Activated CD4-positive, alpha-beta T cell treated with anti-CD3 and anti-CD28 coated beads, Interleukin-2, amount 50 U/mL, for 16 hours (primary cell): Measurements from ENCODE around the gene UMOD.

Source experiments
- DNase-seq: peaks from one replicate; pipeline ENCODE4 v3.0.0-alpha.2; 2020

The UMOD gene

GRCh38 chr16:20352615-20353014 is at the start of gene UMOD:
Gene UMOD, minus strand, starts transcription at chr16:20352715. Its CDS starts 1,978 bp downstream, at chr16:20350737.
- no peak for DNase-seq

GRCh38 chr16:20401475-20402016 is 49.0 kb upstream of the UMOD start:
- DNase-seq, result no peak

- no peak for DNase-seq
Measured at GRCh38 chr16:20401066-20401465, 48.6 kb upstream of the UMOD start.

DNA sequence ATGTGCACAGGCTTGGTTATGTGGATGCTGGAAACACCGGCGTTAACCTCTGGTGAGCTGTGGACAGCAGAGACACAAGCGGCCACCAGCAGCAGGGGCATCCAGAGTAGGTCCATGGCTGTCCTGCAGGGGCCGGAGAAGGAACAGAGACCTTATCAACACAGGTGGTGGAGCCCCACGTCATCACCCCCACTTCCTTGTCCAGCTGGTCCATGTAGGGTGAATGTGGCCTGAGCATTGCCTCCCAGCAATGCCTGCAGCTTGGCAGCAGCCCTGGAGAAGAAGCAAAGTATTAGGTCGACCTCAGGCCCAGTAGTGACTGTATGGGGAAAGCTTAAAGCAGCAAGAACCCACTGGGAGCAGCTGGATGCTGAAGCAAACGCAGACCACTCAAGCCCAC is 46.7 kb upstream of the UMOD start:
- no peak for DNase-seq

GRCh38 chr16:20398603-20399002 is 46.1 kb upstream of the UMOD start:
- no peak for DNase-seq

DNA sequence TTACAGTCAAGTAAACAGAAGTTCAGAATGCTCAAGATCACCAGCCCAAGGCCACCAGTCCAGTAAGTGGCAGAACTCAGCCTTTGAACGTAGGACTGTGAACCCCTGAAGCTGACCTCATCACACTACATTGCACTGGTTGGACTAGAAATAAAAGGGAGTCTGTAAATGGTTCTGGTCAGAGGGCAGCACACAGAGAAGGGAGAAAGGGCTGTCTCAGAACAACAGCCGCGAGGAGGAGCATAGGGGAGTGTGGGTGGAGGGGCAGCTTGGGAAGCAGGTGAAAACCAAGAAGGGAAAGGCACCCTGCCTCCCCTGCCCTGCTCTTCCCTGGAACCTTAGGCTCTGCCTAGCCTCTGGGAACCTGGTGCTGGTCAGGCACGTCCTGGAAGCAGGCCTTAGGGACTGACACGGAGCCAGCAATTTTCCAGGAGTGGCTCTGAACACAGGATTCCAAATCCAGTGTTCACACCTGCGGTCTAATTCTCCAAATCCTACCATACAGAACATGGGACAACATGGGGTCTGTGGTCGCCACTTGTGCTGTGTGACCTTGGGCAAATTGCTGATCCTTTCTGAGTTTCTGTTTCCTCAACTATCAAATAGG is 45.1 kb upstream of the UMOD start:
- DNase-seq, result no peak

DNA sequence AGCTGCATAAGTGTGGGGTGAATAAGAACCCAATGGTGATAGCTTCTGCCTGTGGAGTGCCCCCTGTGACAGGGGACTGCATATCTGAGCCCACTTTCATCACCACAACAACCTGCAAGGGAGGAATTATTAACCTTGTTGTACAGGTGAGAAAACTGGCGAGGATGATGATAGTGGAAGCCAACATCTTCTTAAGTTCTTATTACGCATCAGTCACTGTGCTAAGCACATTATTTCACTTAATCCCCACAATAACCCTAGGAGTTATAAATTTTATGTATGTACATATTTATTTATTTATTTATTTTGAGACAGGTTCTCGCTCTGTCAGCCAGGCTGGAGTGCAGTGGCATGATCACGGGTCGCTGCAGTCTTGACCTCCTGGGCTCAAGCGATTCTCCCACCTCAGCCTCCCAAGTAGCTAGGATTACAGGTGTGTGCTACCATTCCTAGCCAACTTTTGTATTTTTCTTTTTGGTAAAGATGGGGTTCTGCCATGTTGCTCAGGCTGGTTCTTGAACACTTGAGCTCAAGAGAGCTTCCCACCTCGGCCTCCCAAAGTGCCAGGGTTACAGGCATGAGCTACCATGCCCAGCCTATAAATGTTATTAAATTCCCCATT is 44.4 kb upstream of the UMOD start:
- no peak for DNase-seq

DNA sequence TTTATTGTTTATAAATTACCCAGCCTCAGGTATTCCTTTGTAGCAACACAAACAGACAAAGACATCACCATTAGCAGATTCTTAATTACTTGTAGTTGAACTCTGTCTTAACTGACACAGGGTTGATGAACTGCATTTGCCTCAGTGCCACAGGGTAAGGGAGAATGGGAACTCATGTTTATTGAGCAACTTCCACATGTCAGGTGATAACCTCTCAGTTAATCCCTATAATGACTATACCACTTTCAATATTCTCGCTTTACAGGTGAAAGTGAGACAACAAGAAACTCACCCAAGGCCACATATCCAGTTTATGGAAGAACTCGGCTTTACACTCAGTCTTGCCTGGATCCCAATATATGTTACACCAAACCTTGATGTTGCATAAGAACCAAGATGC is 43.4 kb upstream of the UMOD start:
- no peak for DNase-seq

- no peak for DNase-seq
Measured at GRCh38 chr16:20393801-20394577, 41.5 kb upstream of the UMOD start.

- DNase-seq, result no peak
Measured at GRCh38 chr16:20391045-20391444, 38.5 kb upstream of the UMOD start.

- no peak for DNase-seq
Measured at GRCh38 chr16:20388854-20389253, 36.3 kb upstream of the UMOD start.

DNA sequence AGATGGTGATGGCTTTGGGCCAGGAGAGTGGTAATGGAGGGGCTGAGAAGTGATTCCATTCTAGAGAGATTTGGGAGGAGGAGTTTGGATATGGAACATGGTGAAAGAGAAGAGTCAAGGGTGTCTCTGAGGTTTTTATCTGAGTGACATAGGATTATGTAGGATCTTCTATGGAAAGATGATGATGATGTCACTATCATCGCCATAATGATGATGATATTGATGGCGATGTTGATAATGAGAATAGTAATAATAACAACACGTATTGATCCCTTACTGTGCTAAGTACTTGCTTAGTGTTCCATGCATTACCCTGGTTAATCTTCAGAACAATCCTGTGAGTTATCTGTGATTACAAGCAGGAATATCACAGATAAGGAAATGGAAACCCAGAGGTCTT is 35.5 kb upstream of the UMOD start:
- no peak for DNase-seq

- peak; percentile 54 for DNase-seq
Measured at GRCh38 chr16:20385844-20386832, 33.6 kb upstream of the UMOD start.

- peak; percentile 76 for DNase-seq
Measured at GRCh38 chr16:20383106-20384029, 30.9 kb upstream of the UMOD start.

- no peak for DNase-seq
Measured at GRCh38 chr16:20382202-20382948, 29.9 kb upstream of the UMOD start.

- DNase-seq, result no peak
Measured at GRCh38 chr16:20380782-20381181, 28.3 kb upstream of the UMOD start.

DNA sequence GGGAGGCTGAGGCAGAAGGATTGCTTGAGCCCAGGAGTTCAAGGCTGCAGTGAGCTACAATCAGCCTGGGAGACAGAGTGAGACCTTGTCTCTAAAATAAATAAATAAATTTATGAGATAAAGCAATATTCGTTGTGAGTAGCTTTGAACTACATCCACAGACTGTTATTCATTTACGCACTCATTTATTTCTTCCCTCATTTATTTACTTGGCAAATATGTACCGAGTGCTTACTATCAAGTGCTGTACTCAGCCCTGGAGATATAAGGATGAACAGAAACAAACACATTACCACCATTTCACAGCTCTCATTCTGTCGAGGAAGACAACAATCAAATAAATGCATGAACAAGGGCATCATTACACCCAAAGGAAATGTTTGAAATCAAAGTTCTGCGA is 24.7 kb upstream of the UMOD start:
- no peak for DNase-seq

DNA sequence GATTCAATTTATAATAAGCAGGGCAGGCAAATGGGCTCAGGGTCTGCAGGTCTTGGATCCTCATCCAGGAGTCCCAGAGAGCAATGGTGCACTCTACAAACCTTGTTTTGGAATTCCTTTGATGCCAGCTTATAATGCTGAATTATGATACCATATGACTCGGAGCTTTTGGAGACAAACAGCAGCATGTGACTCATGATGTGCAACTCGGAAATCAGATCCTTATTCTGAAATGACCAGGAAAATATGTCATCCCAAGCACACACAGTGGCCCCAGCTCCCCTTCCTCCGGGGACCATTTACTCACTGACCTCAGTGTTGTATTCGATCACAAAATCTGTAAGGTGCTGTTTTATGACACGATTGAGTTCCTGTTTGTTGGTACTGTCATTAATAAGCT is 20.2 kb upstream of the UMOD start:
- no peak for DNase-seq

- no peak for DNase-seq
Measured at GRCh38 chr16:20369452-20370054, 17.0 kb upstream of the UMOD start.

DNA sequence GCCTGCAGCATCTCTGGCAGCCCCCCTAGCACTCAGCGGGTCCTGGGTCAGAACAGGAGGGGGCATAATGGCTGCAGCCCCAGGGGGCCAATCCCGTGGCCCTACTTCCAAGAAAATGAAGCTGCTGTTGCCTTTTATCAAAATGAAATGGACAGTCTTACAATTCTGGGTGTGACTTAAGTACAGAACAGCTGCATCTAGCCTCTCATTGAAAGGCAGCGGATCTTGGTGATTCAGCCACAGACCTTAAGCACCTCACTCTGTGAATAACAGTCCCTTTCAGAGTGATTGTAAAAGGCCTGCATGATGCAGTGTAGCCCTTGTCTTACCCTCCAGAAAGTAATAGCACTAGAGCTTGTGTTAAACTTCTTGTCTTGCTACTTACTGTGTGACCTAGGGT is 11.5 kb upstream of the UMOD start:
- DNase-seq, result no peak
